GM12801 (cell line): ENCODE results near the gene IQCM.

ENCODE experiments used
- TF ChIP-seq, protein P1 (sequence below): IDR thresholded peaks from one replicate; pipeline ENCODE4 v1.5.1; 2011; ENCODE audit warnings: control low read depth; ENCODE audit not compliant: insufficient read length; ENCODE audit errors: extremely low read depth

IQCM gene

GRCh38 chr4:149702414-149703293 is 113.0 kb downstream of the IQCM start:
- TF ChIP-seq, protein P1, sequence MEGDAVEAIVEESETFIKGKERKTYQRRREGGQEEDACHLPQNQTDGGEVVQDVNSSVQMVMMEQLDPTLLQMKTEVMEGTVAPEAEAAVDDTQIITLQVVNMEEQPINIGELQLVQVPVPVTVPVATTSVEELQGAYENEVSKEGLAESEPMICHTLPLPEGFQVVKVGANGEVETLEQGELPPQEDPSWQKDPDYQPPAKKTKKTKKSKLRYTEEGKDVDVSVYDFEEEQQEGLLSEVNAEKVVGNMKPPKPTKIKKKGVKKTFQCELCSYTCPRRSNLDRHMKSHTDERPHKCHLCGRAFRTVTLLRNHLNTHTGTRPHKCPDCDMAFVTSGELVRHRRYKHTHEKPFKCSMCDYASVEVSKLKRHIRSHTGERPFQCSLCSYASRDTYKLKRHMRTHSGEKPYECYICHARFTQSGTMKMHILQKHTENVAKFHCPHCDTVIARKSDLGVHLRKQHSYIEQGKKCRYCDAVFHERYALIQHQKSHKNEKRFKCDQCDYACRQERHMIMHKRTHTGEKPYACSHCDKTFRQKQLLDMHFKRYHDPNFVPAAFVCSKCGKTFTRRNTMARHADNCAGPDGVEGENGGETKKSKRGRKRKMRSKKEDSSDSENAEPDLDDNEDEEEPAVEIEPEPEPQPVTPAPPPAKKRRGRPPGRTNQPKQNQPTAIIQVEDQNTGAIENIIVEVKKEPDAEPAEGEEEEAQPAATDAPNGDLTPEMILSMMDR = no peak

GRCh38 chr4:149701435-149702156 is 114.0 kb downstream of the IQCM start:
- TF ChIP-seq, protein P1 = no peak

GRCh38 chr4:149700272-149700671 is 115.4 kb downstream of the IQCM start:
- TF ChIP-seq, protein P1 = no peak

DNA sequence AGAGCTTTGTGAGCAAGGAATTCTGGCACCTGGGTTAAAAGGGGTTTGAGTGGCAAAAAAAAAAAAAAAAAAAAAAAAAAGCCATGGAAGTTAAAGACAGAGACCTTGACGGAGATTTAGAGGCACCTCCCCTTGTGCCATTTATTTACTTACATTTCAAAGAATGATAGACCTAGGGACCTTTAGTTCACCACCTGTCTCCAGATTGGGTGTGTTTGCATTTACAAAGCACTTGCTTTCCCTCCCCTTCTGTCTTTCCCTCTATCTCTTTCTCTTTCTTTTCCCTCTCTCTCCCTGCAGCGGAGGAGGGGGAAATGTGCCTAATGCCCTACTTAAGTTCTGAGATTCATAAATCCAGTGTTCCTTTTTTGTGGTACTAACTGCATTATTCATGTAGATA is 116.0 kb downstream of the IQCM start:
- TF ChIP-seq, protein P1 = no peak

DNA sequence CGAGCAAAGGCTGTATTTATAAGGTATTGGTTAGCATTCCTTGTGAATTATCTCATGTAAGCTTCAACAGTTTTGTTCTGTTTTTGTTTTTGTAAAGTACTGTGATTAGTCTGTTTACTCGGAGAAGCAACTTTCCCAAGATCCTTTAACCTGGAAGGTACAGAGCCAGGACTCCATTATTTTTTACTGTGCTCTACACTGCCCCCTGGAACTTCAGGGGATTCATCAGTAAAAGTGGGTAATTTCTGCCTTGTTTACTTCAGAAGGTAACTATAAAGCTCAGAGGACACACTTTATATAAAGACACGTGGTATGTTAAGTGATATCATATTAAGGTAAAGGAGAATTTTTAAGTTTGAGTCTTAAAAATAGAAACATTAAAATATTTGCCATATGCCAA is 124.9 kb downstream of the IQCM start:
- TF ChIP-seq, protein P1 = no peak

DNA sequence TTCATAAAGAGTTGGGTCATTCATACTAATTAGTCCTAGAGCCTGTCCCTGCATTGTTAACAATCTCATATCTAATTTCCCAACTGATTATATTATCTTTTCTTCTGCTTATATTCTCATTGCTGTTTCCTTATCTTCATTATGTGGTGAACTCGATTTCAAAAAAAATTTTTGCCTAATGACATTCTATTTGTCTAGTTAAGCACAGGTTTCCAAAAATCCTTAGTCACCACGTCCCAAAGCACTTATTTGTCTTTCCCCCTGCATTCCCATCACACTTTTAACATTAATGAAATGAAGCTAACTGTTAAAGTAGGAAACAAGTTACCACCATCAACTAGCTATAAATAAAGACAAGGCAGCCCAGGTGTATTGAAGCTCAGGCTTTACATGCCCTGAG is 131.1 kb downstream of the IQCM start:
- TF ChIP-seq, protein P1 = no peak

- TF ChIP-seq, protein P1 = no peak
Measured at GRCh38 chr4:149676076-149676475, 139.6 kb downstream of the IQCM start.
